A172 (cell line): ENCODE results near the gene GPRC5B. TPM values are rescaled to one million over a fixed set of nuclear protein-coding genes. Genes with fewer than 3 reads are reported as not detected.
A peak's percentile ranks its signal among the peaks of the same experiment; 100 is the strongest.

Experiments
- DNase-seq: peaks from one replicate; pipeline ENCODE4 v3.0.0-alpha.2; 2015; ENCODE audit warnings: low spot score
- total RNA-seq: library from RNA; depleted of rRNA; stranded (reverse); fragments of >200 nt; shearing (Covaris generic); gene quantifications from 2 replicates; pipeline ENCODE4 v1.2.3, GENCODE V29; 2014

GPRC5B gene
- total RNA-seq, 1 experiment from 2014 or later = 23.9 TPM

DNA sequence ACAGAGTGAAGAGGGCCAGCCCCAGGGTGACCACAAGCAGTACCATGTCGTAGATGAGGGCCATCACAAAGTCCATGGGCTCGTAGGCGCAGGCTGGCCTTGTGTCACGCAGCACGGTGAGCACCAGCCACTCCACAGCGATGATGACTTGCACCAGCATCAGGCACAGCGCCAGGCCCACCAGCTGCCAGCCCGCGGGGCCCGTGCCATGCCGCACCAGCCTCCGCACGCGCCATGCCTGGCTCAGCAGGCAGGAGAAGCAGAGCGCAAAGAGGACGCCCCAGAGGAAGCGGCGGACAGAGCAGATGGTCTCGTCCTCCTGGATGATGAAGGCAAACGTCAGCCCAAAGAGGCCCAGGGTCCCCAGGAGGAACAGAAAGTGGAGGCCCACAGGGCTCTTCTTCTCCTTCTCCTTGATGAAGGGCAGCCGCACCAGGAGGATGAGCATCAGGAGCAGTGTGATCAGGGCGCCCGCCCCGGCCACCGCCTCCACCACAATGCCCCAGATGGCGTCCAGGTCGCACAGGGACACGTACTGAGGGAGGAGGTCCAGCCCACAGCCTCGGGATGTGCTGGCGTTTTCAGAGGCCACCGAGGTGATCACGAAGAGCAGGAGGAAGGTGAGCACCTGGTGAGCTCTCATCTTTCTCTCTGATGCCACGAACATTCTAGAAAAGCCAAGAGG, 12.3 kb downstream of the GPRC5B start:
- DNase-seq = no peak

DNA sequence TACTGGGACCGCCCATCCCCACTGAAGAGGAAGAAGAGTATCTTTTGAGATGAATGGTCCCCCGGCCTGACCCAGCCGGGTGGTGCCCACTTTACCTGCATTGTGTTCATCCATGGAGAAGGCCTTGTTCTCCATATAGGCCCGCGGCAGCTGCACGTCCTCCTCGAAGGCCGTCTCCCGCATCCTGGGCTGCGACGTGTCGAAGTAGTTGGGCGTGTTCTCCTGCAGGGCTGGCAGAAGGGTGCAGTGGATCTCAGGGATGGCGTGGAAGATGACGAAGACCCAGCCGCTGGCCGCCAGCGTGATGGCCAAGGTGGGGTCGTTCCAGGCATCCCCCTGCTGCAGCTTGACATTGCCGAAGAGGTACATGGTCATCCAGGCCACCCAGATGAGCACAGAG, 12.9 kb downstream of the GPRC5B start:
- DNase-seq = no peak

DNA sequence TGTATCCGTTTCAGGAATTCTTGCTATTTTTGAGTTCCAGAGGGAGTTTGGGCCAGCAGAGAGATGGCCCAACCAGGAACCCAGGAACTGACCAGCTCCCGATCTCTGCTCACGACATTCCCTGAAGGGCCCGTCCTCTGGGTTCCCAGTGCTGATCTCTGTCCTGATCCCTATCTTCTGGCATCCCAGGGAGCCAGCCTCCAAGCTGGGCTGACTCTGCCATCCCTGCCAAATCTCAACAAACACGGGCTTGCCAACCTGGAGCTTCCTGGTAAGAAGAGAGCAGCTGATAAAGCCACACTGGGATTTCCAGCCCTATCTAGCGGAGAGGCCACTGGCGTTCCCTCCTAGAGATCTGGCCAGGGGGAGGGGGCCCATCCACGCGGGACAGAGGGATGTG, 16.2 kb downstream of the GPRC5B start:
- no peak for DNase-seq

DNA sequence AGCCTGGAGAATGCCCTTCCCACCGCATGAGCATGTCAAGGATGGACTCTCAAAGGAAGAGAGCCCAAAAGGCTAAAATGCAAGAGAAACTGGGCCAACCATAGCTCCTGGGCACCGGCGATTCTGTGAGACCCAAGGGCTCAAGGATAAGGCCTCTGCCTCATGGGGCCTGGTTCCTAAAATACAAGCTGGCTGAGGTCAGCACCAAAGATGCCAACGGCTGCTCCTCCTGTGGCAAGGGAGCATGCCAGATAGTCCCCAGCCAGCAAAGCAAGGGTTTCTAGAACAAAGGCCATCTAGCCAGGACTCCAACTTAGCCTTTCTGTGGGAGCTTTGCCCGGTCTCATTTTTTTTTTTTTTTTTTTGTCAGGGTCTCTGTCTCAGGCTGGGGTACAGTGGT, 20.1 kb downstream of the GPRC5B start:
- no peak for DNase-seq

DNA sequence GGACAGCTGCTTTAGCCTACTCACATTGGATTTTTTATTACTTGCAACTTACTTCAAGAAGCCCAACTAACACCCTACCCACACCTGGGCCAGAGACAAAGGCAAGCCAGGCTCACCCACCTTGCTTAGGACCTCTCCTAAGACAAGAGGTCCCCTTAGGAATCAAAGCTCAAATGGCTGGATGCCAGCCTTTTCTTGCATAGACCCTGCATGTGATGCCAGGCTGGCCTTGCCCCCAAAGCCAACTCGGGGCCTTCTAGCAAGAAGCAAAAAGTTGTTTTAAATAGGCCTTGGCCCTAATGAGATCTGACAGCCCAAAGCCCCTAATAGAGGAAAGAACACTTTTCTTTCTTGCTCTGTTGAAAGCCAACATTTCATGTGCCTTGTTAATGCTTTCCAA, 20.7 kb downstream of the GPRC5B start:
- no peak for DNase-seq

DNA sequence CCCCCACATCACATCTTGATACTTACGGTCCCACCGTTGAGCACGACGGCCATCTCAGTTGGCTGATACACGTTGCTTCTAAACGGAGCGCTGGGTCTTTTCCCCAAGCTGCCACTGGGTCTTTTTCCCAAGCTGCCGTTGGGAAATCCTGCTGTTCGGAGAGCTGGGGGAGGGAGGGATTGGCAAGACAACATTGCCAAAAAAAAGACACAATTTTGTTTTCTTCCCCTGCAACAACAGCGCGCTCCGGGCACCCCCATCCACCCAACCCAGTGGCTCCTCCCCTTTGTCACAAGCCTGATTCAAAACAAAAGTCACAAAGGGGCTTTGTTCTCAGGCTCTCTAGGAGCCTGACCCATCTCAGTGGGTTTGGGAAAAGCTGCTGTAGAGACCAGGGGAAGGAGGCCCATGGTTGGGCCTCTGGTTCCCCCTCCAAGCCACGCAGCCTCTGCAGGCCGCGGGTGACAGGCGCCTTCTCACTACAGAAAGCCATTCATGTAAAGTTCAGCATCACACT, 22.8 kb downstream of the GPRC5B start:
- DNase-seq = no peak

DNA sequence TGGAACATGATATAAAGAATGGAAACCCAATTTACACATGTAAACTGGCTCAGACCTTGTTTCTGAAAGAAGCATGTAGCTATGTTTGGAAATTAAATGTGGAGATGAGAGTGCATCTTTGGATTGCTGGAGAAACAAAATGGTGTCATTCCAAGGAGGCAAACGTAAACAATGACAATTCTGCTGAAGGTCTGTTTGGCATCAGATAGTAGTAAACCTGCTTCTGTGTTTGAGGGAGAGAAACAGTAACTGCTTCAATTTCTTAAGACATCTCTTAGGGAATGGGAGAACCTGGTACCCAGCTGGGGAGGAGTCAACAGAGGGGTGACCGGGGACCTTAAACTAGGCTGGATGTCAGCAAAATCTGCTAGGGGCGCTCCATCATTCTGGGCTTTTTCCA, 23.5 kb downstream of the GPRC5B start:
- no peak for DNase-seq

DNA sequence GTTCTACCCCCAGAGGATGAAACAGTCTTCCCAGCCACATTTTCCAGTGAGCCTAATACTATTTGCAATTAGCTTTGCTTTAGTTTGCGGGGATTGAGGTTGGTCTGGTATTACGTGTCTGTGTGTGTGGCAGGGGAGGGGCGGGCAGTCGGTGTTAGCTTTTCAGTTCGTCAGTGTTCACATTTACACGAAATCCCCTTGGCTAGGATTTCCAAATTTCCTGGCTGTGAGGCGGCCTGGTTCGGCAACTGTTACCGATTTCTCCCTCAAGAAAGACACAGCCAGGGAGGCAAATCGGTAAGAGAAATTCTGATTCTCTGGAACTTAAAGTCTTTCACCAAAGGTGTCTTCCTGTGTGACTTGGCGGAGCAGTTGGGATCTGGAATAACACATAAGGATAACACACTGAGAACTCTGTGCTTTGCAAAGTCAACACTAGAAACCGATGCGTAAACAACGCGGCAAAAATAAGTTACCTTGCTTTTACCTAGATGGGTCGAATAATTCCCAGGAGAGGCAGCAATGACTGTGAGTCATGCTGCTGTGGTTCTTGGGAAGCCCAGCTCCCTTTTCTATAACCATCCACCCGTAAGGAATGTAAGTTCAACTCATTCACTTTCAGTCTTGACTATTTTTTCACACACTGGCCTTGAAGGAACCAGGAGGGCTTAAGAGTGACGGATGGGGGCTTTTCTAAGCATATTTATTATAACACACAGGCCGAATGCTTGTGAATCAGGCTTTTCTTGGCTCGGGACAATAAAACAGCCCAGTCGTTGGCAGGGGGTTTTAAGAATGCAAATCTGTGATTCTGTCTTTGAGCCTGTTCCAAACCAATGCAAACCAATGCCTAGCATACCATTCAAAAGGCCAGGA, 24.2 kb downstream of the GPRC5B start:
- DNase-seq = peak; percentile 61

DNA sequence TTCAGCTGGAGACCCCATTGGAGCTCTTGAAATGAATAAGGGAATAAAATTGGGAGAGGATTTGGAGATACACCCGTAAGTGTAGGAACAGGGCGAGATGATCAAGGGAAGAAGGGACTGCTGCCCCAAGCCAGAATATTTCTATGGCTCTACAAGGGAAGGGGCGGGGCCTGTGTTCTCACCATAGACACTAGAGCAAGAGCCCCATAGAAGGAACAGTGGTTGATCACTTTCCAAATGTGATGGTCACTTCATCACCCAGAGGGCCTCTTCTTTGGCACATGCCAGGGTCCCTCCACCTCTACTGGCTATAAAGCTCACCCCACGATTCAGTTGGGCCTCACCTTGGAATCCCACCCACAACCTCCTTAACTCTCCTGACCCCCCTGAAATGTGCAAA, 25.0 kb downstream of the GPRC5B start:
- no peak for DNase-seq

DNA sequence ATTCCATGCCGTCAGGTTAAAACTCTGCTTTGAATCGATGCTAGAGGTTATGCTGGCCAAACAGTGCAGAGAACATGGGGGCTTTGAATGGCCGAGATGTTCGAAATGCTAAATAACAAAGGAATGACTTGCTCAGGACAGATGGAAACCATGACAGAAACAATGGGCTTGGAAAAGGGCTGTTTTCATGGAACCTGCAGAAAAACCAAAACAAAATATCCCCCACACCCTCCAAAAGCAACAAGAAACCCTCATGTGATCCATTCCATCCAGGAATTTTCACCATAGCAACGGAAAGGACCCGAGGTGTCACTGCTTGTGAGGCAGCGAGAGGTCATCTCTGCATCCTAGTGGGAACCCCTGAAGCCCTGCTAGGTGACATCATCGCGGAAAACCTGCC, 25.5 kb downstream of the GPRC5B start:
- no peak for DNase-seq

DNA sequence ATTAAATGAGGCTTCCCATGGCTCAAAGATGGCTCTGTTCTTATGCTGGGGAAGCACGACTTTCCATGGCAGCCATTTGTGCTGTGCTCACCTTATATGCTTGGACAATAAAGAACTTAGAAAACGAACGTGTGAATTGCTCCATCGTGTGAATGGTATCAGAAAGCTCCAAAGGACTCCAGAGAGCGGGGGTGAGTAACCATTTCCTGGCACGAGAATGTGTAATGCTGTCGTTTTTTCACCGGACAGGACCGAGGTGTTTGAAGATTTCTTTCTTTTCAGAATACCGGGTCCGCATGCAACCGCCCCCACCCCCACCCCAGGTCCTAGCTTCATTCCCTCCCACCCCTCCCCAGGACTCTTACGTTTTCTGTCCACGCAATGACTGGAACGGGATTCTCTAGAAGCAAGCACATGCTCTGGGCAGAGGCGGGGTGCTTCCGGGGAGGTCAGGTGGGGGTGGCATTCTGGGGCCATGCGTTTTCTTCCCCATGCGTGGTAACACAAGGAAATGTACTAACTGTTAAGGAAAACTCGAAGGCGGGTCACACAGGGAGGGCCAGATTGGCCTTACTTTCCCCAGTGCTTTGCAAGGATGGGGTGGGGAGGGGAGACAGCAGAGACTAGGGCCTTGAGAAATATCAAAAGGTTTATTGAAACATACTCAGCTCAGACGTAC, 26.2 kb downstream of the GPRC5B start:
- DNase-seq = no peak

DNA sequence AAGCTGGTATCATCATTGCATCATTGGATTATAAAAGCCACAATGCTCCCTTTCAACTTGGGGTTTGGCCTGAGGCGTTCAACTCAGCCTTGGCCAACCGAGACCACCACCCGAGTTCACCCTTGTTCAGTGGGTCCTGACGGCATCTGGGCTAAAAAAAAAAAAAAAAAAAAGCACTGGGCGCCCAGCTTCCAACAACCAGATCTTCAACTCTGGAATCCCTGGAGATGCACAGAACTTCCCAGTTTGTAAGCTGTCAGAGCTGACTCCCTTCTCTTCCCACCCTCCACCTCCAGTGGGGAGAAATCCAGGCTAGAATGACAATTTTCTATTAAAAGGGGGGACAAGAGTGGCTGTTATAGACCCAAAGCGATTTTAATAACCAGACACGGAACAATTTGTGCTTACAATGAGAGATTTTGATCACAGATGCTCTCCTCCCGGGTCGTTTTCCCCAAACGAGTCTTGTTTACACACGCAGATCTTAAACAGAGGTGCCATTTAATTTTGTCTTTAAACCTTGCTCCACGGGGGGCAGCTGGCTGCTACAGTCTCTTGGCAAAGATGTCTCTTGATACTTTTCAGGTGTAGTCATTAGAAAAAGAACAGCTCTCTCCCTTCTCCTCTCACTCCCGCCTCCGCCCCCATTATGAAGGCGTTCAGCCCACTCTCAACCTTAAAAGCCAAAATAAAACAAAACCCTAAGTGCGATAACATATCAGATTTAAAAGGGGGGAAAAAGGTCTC, 26.9 kb downstream of the GPRC5B start:
- no peak for DNase-seq

DNA sequence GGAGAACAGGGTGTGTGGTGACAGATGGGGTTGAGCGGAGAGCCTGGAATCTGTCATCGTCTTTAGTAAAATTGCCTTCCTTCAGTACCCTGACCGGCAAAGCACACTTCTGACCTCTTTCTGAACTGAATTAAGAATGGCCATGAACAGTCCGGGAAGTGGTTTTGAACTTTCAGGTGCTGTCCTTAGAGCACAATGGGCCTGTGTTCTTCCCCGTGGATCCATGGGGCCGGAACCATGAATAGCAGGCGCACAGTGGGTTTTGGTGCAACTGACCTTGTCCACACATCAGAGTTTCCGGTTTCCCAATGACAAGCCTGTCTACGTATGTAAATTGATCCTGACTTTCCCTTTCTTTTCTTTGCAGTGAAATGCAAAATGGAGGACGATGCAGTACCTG, 28.5 kb downstream of the GPRC5B start:
- DNase-seq = no peak

DNA sequence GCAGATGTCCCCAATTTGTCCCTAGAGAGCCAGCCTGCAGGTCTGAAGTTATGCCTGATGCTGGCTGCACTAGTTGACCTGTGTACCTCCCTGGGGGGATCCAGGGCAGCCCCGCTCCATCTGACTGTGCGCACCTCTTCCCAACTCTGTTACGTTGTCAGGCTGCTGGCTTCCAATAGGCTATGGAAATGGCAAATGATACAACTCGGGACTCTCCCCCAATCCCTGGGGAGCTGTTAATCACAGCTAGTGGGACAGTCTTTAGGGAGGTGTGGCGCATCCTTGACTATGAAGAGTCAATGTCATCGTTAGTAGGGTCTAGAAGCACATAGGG, 30.1 kb downstream of the GPRC5B start:
- DNase-seq = no peak

DNA sequence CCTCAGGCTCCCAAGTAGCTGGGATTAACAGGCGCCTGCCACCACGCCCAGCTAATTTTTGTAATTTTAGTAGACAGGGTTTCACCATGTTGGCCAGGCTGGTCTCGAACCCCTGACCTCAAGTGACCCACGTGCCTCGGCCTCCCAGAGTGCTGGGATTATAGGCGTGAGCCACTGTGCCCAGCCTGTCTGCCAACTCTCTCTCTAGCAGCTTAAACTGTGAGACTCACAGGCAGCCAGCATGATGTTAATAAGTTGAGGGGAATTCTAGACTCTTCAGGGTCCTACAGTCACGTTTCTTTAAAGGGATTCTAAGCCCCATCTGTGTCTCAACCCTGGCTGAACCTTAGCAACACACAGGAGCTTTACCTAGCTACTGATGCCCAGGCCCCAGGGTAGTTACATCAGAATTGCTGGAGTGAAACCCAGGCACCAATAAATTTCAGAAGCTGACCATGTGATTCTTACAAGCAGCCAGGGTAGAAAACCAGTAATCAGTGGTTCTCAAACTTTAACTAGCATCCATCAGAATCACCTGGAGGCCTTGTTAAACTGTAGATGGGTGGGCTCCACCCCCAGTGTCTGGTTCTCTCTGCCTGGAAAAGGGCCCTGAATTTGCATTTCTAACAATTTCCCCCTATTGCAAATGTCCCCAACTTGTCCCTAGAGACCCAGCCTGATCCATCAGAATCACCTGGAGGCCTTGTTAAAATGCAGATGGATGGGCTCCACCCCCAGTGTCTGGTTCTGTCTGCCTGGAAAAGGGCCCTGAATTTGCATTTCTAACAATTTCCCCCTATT, 30.7 kb downstream of the GPRC5B start:
- no peak for DNase-seq

DNA sequence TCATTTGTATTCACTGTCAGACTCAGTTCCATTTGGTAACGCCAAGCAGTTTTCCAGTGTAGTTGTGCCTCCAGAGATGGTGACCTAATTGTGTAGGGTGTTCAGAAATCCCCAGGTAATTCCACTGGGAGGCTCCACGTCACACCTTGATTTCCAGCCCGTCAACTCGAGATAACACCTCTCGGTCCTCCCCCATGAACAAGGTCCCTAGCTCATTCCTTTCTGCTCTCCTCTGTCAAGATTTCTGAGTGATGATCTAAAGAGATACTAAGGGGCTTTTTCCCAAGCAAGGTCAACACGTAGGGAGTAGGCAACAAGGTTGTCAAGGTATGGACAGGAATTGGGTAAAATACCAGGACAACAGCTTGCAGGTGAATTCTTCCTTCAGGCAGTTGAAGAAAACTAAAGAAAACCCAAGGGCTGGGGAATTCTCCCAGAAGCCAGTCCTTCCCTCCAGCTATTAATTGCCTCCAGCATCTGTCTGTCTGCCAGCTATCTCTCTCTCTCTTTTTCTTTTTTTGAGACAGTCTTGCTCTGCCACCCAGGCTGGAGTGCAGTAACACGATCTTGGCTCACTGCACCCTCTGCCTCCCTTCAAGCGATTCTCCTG, 31.4 kb downstream of the GPRC5B start:
- DNase-seq = no peak

DNA sequence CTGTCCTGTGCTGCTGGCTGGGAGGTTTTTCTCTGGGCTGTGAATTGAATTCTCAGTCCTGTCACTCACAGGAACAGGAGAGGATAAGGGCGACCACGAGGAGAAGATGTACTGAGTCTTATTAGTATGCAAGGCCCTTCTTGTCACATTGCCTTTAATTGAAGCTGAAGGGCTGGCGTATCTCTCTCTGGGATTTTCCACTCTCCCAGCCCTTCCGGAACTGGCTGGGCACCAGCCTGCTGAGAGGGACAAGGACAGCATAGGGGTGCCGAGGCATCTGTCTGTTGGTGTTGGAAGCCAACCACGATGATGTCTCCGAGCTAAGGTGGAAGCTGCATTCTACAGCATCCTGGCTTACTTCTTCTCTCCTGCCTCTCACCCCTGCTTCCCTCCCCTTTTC, 33.2 kb downstream of the GPRC5B start:
- no peak for DNase-seq

DNA sequence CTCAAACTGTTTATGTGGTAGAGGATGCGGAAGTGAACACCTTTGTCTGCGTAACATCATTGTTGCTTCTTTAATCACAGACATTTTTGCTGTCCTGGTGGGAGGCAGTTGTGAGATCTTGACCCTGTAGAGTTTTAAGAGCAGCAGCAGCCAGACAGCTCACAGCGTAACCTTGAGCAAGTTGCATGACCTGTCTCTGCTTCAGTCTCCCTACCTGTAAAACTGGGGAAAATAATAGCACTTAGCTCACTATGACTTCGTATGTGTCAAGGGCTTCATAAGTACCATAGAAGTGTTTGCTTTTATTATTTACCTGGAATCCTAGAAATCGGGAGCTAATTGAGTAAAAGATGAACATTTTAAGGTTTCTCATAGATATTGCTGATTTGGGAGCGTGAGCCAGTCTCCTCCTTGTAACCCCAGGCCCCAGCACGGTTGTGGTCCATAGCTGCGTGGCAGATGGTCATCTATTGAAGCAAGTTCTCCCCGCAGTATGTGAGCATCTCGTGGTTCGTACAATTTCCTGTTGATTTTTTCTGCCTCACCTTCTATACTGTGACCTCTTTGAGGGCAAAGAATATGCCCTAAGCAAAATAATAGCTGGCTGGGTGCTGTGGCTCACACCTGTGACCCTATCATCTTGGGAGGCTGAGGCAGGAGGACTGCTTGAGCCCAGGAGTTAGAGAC, 34.4 kb downstream of the GPRC5B start:
- DNase-seq = no peak

DNA sequence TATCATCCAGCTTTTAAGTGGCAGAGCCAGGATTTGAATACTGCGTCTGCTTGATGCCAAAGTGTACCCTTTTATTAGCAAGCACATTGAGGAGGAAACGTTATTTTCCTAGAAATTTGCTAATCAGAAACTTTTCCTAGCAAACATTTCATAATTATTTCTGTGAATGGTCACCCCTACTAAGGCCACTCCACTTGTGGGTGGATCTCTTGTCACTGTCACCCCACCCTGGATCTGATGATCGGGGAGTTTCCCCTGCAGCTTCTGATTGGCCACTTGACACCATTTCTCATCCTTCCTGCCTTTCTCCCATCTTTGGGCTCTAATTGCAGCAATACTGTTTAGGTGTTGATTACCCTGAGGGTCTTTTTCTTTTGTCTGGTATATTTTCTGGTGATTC, 35.9 kb downstream of the GPRC5B start:
- no peak for DNase-seq

DNA sequence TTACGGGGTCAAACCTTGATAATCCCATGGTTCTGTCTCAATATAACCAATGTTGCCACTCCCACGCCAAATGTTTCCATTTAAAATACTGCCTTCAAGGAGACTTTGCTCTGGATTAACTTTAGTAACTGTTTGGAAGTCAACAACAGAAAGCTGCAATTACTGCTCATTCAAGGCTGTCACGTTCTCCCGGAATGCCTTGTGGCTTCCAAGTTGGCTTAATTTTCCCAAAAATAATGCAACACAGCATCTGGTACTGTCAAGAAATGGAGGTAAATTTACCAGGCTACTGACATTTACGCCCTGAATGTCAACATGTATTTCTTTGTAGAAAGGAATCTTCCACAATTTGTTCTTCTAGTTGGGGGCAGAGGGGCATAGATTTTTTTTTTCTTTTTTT, 38.2 kb downstream of the GPRC5B start:
- no peak for DNase-seq
